ENCODE measurements around the gene HBP1. TPM values are rescaled to one million over a fixed set of nuclear protein-coding genes. Genes with fewer than 3 reads are reported as not detected.

Gene HBP1
- total RNA-seq, 1 experiment from 2014 or later = 31.0 TPM

DNA sequence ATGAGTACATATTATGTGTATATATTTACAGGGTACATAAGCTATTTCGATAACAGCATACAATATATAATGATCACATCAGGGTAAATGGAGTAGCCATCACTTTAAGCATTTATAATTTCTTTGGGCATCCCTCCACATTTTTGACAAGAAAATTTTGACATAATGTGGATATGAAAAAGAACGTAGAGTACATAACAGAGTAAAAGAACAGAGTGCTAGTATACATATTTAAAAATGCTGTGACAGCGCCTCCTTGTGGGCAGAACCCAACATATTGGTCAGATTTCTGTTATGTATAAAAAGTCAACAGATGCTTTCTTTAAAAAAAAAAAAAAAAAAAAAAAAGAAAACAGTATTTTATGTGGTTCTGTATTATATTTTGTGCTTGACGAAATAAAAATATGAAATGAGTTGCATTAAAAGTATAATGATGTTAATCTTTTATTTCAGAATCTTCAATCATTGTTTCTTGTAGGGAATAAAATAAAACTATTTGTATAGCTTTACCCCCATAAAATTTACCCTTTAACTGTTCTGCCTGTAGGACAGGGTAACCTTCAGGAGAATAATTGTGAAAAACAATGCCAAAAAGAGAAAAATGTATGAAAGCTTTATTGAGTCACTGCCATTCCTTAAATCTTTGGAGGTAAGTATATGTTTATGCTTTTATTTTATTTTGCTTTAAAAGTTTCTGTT, 18.3 kb upstream of the HBP1 start:
- no peak overlapping the region for H3K4me3 Mint-ChIP-seq
- peaks cover 1% of the 10 kb centered on the region for H3K9me3 Mint-ChIP-seq
- ATAC-seq (no peak), DNase-seq (ENCODE audit: low spot score) (peak; percentile 70)
- no peaks in the 10 kb centered on the region for H3K27me3 Mint-ChIP-seq (ENCODE audit: low read depth)
- peaks cover 17% of the 10 kb centered on the region for H3K4me1 Mint-ChIP-seq
- POLR2A ChIA-PET = no interaction called here
- TF ChIP-seq CTCF (IDR thresholded peaks at IDR 0.05) (peak; percentile 76), ZNF423 (CRISPR knock-in tag; IDR thresholded peaks at IDR 0.05) (no peak)
- CTCF ChIA-PET = interaction anchor here (0.7 to 7.7 kb wide), 23 partner anchors 11 to 357 kb away, joined by 3 to 105 read pairs (median 4); partner anchors contain the start of gene HBP1
- H3K27ac Mint-ChIP-seq = no peak overlapping the region
- H3K36me3 Mint-ChIP-seq = peaks cover 1% of the 10 kb centered on the region; the same call in 1 of the 2 replicates

DNA sequence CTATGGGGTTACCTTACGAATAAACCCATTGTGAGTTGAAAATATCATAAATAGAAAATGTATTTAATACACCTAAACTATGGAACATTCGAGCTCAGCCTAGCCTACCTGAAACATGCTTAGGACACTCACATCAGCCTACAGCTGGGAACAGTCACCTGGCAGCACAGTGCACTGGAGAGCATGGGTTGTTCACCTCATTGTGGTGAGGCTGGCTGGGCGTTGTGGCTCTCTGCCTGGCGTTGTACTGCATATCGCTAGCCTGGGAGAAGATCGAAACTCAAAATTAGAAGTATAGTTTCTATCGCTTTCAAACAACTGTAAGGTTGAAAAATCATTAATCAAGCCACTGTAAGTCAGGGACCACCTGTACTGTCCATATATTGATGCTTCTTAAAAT, 17.3 kb upstream of the HBP1 start:
- peaks cover 5% of the 10 kb centered on the region; the same call in 1 of the 2 replicates for H3K36me3 Mint-ChIP-seq
- H3K27me3 Mint-ChIP-seq (ENCODE audit: low read depth) = no peaks in the 10 kb centered on the region
- ATAC-seq (no peak), DNase-seq (ENCODE audit: low spot score) (no peak)
- H3K9me3 Mint-ChIP-seq = peaks cover 5% of the 10 kb centered on the region
- ChIA-PET POLR2A (no interaction called here), CTCF (interaction anchor here (1.1 to 7.7 kb wide), 3 partner anchors 17 to 205 kb away, joined by 4 to 105 read pairs (median 5); partner anchors contain the start of gene HBP1)
- peaks cover 16% of the 10 kb centered on the region for H3K4me1 Mint-ChIP-seq
- no peak overlapping the region for H3K27ac Mint-ChIP-seq
- no peak overlapping the region for H3K4me3 Mint-ChIP-seq
- TF ChIP-seq CTCF (IDR thresholded peaks at IDR 0.05) (no peak), FOXP4 (CRISPR knock-in tag; IDR thresholded peaks at IDR 0.05) (no peak), ZNF317 (CRISPR knock-in tag; IDR thresholded peaks at IDR 0.05; ENCODE audit: borderline replicate concordance, low read depth) (no peak), GABPB1 (CRISPR knock-in tag; IDR thresholded peaks at IDR 0.05) (no peak), ZNF138 (CRISPR knock-in tag; conservative IDR thresholded peaks at IDR 0.05) (no peak), SOX15 (CRISPR knock-in tag; IDR thresholded peaks at IDR 0.05) (no peak), CDX4 (CRISPR knock-in tag; IDR thresholded peaks at IDR 0.05; ENCODE audit: borderline replicate concordance) (no peak), ZNF396 (CRISPR knock-in tag; IDR thresholded peaks at IDR 0.05; ENCODE audit: borderline replicate concordance) (no peak), TEAD4 (CRISPR knock-in tag; IDR thresholded peaks at IDR 0.05) (no peak), PREB (CRISPR knock-in tag; IDR thresholded peaks at IDR 0.05; ENCODE audit: borderline replicate concordance) (no peak), ATF3 (CRISPR knock-in tag; conservative IDR thresholded peaks at IDR 0.05) (no peak), ZNF232 (CRISPR knock-in tag; IDR thresholded peaks at IDR 0.05) (no peak), E2F1 (CRISPR knock-in tag; IDR thresholded peaks at IDR 0.05) (no peak), FOXJ3 (CRISPR knock-in tag; IDR thresholded peaks at IDR 0.05; ENCODE audit: borderline replicate concordance) (no peak), KAT7 (CRISPR knock-in tag; IDR thresholded peaks at IDR 0.05; ENCODE audit: borderline replicate concordance) (no peak)
- TF ChIP-seq, protein P1, sequence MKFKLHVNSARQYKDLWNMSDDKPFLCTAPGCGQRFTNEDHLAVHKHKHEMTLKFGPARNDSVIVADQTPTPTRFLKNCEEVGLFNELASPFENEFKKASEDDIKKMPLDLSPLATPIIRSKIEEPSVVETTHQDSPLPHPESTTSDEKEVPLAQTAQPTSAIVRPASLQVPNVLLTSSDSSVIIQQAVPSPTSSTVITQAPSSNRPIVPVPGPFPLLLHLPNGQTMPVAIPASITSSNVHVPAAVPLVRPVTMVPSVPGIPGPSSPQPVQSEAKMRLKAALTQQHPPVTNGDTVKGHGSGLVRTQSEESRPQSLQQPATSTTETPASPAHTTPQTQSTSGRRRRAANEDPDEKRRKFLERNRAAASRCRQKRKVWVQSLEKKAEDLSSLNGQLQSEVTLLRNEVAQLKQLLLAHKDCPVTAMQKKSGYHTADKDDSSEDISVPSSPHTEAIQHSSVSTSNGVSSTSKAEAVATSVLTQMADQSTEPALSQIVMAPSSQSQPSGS (CRISPR knock-in tag; IDR thresholded peaks at IDR 0.05; ENCODE audit: borderline replicate concordance, low read depth) = no peak
- TF ChIP-seq, protein P2, sequence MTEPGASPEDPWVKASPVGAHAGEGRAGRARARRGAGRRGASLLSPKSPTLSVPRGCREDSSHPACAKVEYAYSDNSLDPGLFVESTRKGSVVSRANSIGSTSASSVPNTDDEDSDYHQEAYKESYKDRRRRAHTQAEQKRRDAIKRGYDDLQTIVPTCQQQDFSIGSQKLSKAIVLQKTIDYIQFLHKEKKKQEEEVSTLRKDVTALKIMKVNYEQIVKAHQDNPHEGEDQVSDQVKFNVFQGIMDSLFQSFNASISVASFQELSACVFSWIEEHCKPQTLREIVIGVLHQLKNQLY (CRISPR knock-in tag; IDR thresholded peaks at IDR 0.05) = no peak
- TF ChIP-seq, protein P3, sequence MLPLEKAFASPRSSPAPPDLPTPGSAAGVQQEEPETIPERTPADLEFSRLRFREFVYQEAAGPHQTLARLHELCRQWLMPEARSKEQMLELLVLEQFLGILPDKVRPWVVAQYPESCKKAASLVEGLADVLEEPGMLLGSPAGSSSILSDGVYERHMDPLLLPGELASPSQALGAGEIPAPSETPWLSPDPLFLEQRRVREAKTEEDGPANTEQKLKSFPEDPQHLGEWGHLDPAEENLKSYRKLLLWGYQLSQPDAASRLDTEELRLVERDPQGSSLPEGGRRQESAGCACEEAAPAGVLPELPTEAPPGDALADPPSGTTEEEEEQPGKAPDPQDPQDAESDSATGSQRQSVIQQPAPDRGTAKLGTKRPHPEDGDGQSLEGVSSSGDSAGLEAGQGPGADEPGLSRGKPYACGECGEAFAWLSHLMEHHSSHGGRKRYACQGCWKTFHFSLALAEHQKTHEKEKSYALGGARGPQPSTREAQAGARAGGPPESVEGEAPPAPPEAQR (CRISPR knock-in tag; IDR thresholded peaks at IDR 0.05) = no peak
